ENCODE measurements around the gene PRLR. TPM values are rescaled to one million over a fixed set of nuclear protein-coding genes. Genes with fewer than 3 reads are reported as not detected.

Gene PRLR
- total and polyA plus RNA-seq, 8 donors, result 0.61 to 16.6 (median 8.1) TPM

GRCh38 chr5:35223787-35224395 lies 6.4 kb downstream of the PRLR start:
- TF ChIP-seq, protein P1, sequence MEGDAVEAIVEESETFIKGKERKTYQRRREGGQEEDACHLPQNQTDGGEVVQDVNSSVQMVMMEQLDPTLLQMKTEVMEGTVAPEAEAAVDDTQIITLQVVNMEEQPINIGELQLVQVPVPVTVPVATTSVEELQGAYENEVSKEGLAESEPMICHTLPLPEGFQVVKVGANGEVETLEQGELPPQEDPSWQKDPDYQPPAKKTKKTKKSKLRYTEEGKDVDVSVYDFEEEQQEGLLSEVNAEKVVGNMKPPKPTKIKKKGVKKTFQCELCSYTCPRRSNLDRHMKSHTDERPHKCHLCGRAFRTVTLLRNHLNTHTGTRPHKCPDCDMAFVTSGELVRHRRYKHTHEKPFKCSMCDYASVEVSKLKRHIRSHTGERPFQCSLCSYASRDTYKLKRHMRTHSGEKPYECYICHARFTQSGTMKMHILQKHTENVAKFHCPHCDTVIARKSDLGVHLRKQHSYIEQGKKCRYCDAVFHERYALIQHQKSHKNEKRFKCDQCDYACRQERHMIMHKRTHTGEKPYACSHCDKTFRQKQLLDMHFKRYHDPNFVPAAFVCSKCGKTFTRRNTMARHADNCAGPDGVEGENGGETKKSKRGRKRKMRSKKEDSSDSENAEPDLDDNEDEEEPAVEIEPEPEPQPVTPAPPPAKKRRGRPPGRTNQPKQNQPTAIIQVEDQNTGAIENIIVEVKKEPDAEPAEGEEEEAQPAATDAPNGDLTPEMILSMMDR (IDR thresholded peaks at IDR 0.05), result no peak
- Histone ChIP-seq H3K4me1 (peaks cover 0 to 4% (median 0%) of the 10 kb centered on the region in 3 donors), H3K4me3 (no peak overlapping the region), H3K27ac (no peak overlapping the region), H3K9me3 (no peaks in the 10 kb centered on the region), H3K36me3 (no peaks in the 10 kb centered on the region), H3K27me3 (no peaks in the 10 kb centered on the region)
- no peak for FAIRE-seq
- peak in 1 of 4 donors; percentile 37 for ATAC-seq
- intact Hi-C loops (cut with DNase I), result no loop called here
- no peak for DNase-seq
- 63 to 75% methylated on average over 7 of the region's 7 CpGs for WGBS, 2 donors

GRCh38 chr5:35220967-35221366 lies 9.3 kb downstream of the PRLR start:
- Histone ChIP-seq H3K27me3 (no peaks in the 10 kb centered on the region), H3K4me3 (no peak overlapping the region), H3K9me3 (no peaks in the 10 kb centered on the region), H3K4me1 (peaks cover 0 to 4% (median 0%) of the 10 kb centered on the region in 3 donors), H3K27ac (no peak overlapping the region), H3K36me3 (no peaks in the 10 kb centered on the region)
- DNase-seq (no peak), FAIRE-seq (no peak), ATAC-seq (no peak)
- TF ChIP-seq, protein P1 (IDR thresholded peaks at IDR 0.05), result no peak
- intact Hi-C loops (cut with DNase I), result no loop called here

DNA sequence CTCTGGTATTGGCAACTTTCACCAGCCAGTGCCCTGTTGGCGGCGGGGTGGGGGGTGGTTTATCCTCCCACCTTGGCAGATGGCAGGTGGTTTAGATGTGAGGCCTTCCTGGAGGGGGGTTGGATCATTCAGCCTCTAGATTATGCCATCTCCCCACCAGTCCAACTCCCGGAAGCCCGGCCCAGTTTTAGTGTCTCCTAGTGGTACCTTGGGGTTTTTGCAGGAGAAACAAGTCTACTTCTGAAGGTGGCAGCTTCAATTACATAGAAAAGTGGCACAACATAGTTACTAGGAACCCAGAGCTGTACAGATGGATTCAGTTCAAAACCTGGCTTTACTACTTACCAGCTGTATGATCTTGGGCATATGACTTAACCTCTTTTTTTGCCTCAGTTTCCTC lies 11.3 kb downstream of the PRLR start:
- 94 to 99% methylated on average over 4 of the region's 4 CpGs for WGBS, 2 donors
- TF ChIP-seq, protein P1 (IDR thresholded peaks at IDR 0.05), result no peak
- no peaks in the 10 kb centered on the region for H3K27me3 ChIP-seq
- FAIRE-seq (no peak), DNase-seq (no peak), ATAC-seq (peak in 1 of 4 donors; percentile 15)
- H3K27ac ChIP-seq, result no peak overlapping the region
- H3K36me3 ChIP-seq, result no peaks in the 10 kb centered on the region
- peaks cover 0 to 4% (median 0%) of the 10 kb centered on the region in 3 donors for H3K4me1 ChIP-seq
- intact Hi-C loops (cut with DNase I), result no loop called here
- H3K4me3 ChIP-seq, result no peak overlapping the region
- H3K9me3 ChIP-seq, result no peaks in the 10 kb centered on the region

DNA sequence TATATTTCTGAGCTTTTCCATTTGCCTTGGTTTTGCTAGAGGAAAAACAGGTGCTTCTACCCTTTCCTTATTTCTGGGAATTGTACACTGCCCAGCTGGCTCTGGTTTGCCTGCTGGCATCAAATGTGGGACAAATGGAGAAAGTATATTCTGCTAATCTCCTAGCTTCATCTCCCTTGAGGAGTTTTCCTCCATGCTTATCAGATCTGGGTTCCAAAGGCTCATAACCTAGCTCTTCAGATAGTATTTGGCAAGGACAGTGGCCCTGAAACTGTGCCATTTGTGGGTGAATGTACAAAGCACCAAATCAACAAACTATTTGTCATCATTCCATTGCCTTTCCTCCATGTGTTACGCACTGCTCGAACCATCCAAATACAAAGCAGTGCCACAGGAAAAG lies 16.2 kb downstream of the PRLR start:
- H3K27ac ChIP-seq, result no peak overlapping the region
- FAIRE-seq, result no peak
- WGBS, 2 donors, result 58 to 79% methylated on average over 2 of the region's 2 CpGs

GRCh38 chr5:35213608-35214007 lies 16.7 kb downstream of the PRLR start:
- H3K9me3 ChIP-seq, result no peaks in the 10 kb centered on the region
- DNase-seq (peak in 1 of 6 donors; percentile 25), ATAC-seq (peak; percentile 71 to 83 (median 75)), FAIRE-seq (no peak)
- H3K27me3 ChIP-seq, result no peaks in the 10 kb centered on the region
- H3K36me3 ChIP-seq, result no peaks in the 10 kb centered on the region
- 93 to 94% methylated on average over 3 of the region's 3 CpGs for WGBS, 2 donors
- intact Hi-C loops (cut with DNase I), result no loop called here
- TF ChIP-seq, protein P1 (IDR thresholded peaks at IDR 0.05), result no peak
- H3K4me3 ChIP-seq, result no peak overlapping the region
- no peak overlapping the region for H3K27ac ChIP-seq
- H3K4me1 ChIP-seq, result peaks cover 0 to 7% (median 4%) of the 10 kb centered on the region in 3 donors

More for the DNA sequence above, 16.2 kb downstream of the PRLR start:
- Histone ChIP-seq H3K27me3 (no peaks in the 10 kb centered on the region), H3K4me1 (peaks cover 0 to 7% (median 4%) of the 10 kb centered on the region in 3 donors), H3K9me3 (no peaks in the 10 kb centered on the region), H3K4me3 (no peak overlapping the region), H3K36me3 (no peaks in the 10 kb centered on the region)
- ATAC-seq (peak; percentile 28 to 43 (median 36)), DNase-seq (peak in 1 of 6 donors; percentile 31)
- TF ChIP-seq, protein P1 (IDR thresholded peaks at IDR 0.05), result no peak
- intact Hi-C loops (cut with DNase I), result no loop called here
